Stimulated activated memory B cell treated with anti-CD40 and anti-IgM and Interleukin-4, amounts not matched to agents 10 μg/mL and 1 μg/mL and 100 μg/mL, for 72 hours (primary cell): ENCODE results near the gene APOL6.

ENCODE experiments used
- ATAC-seq: fragments of 150-1000 bp; cut with Tn5 transposase; 2 replicates; pipeline ENCODE4 v1.10.0; 2021
- H3K27ac Mint-ChIP-seq: one replicate; pipeline ENCODE4 v1.8.0; 2022; ENCODE audit warnings: mild to moderate bottlenecking, mixed read lengths
- H3K27me3 Mint-ChIP-seq: one replicate; pipeline ENCODE4 v1.8.0; 2022; ENCODE audit warnings: mixed read lengths
- H3K36me3 Mint-ChIP-seq: one replicate; pipeline ENCODE4 v1.8.0; 2022; ENCODE audit warnings: mixed read lengths
- H3K4me1 Mint-ChIP-seq: one replicate; pipeline ENCODE4 v1.8.0; 2022; ENCODE audit warnings: mixed read lengths
- H3K4me3 Mint-ChIP-seq: one replicate; pipeline ENCODE4 v1.8.0; 2022; ENCODE audit warnings: mild to moderate bottlenecking, moderate library complexity, mixed read lengths
- H3K9me3 Mint-ChIP-seq: one replicate; pipeline ENCODE4 v1.8.0; 2022; ENCODE audit warnings: mixed read lengths

APOL6 gene

GRCh38 chr22:35625763-35626432, 22.3 kb upstream of the APOL6 start:
- Mint-ChIP-seq H3K27ac (no peak overlapping the region), H3K9me3 (no peaks in the 10 kb centered on the region), H3K36me3 (no peaks in the 10 kb centered on the region), H3K4me3 (no peak overlapping the region), H3K4me1 (peaks cover 30% of the 10 kb centered on the region), H3K27me3 (peaks cover 74% of the 10 kb centered on the region)
- ATAC-seq = no peak

- H3K4me3 Mint-ChIP-seq = peak overlapping the region; percentile 45
- peaks cover 74% of the 10 kb centered on the region for H3K27me3 Mint-ChIP-seq
- H3K36me3 Mint-ChIP-seq = no peaks in the 10 kb centered on the region
- H3K27ac Mint-ChIP-seq = no peak overlapping the region
- peaks cover 30% of the 10 kb centered on the region for H3K4me1 Mint-ChIP-seq
- H3K9me3 Mint-ChIP-seq = no peaks in the 10 kb centered on the region
- ATAC-seq = no peak
Measured at GRCh38 chr22:35627267-35628041, 20.8 kb upstream of the APOL6 start.

- no peak overlapping the region for H3K27ac Mint-ChIP-seq
Measured at GRCh38 chr22:35628732-35629131, 19.5 kb upstream of the APOL6 start.

GRCh38 chr22:35629406-35630216, 18.6 kb upstream of the APOL6 start:
- peaks cover 55% of the 10 kb centered on the region for H3K27me3 Mint-ChIP-seq
- no peak overlapping the region for H3K4me3 Mint-ChIP-seq
- H3K36me3 Mint-ChIP-seq = no peaks in the 10 kb centered on the region
- ATAC-seq = peak; percentile 83
- H3K27ac Mint-ChIP-seq = peak overlapping the region; percentile 77
- peaks cover 22% of the 10 kb centered on the region for H3K4me1 Mint-ChIP-seq
- peaks cover 3% of the 10 kb centered on the region for H3K9me3 Mint-ChIP-seq

More at GRCh38 chr22:35628732-35629131, 19.5 kb upstream of the APOL6 start:
- H3K4me3 Mint-ChIP-seq = no peak overlapping the region
- no peak for ATAC-seq
- H3K36me3 Mint-ChIP-seq = no peaks in the 10 kb centered on the region
- peaks cover 3% of the 10 kb centered on the region for H3K9me3 Mint-ChIP-seq
- H3K4me1 Mint-ChIP-seq = peaks cover 22% of the 10 kb centered on the region
- peaks cover 62% of the 10 kb centered on the region for H3K27me3 Mint-ChIP-seq

GRCh38 chr22:35630387-35630793, 17.9 kb upstream of the APOL6 start:
- Mint-ChIP-seq H3K4me3 (no peak overlapping the region), H3K36me3 (no peaks in the 10 kb centered on the region)

GRCh38 chr22:35630891-35631290, 17.4 kb upstream of the APOL6 start:
- Mint-ChIP-seq H3K4me3 (no peak overlapping the region), H3K4me1 (peaks cover 22% of the 10 kb centered on the region), H3K9me3 (peaks cover 3% of the 10 kb centered on the region), H3K27me3 (peaks cover 42% of the 10 kb centered on the region), H3K36me3 (no peaks in the 10 kb centered on the region), H3K27ac (no peak overlapping the region)
- ATAC-seq = no peak

More at GRCh38 chr22:35630387-35630793, 17.9 kb upstream of the APOL6 start:
- ATAC-seq = no peak
- H3K9me3 Mint-ChIP-seq = peaks cover 3% of the 10 kb centered on the region
- H3K27ac Mint-ChIP-seq = peak overlapping the region; percentile 77
- peaks cover 47% of the 10 kb centered on the region for H3K27me3 Mint-ChIP-seq
- peaks cover 22% of the 10 kb centered on the region for H3K4me1 Mint-ChIP-seq

GRCh38 chr22:35631597-35631996, 16.6 kb upstream of the APOL6 start:
- Mint-ChIP-seq H3K9me3 (peaks cover 3% of the 10 kb centered on the region), H3K27me3 (peaks cover 35% of the 10 kb centered on the region), H3K4me1 (peaks cover 22% of the 10 kb centered on the region), H3K4me3 (no peak overlapping the region), H3K27ac (no peak overlapping the region), H3K36me3 (no peaks in the 10 kb centered on the region)
- ATAC-seq = peak; percentile 53

- Mint-ChIP-seq H3K4me1 (peaks cover 10% of the 10 kb centered on the region), H3K27ac (no peak overlapping the region), H3K9me3 (peaks cover 3% of the 10 kb centered on the region), H3K4me3 (no peak overlapping the region), H3K27me3 (peaks cover 30% of the 10 kb centered on the region), H3K36me3 (no peaks in the 10 kb centered on the region)
- ATAC-seq = no peak
Measured at GRCh38 chr22:35632935-35633334, 15.3 kb upstream of the APOL6 start.

- Mint-ChIP-seq H3K27me3 (peaks cover 30% of the 10 kb centered on the region), H3K36me3 (no peaks in the 10 kb centered on the region), H3K9me3 (peaks cover 3% of the 10 kb centered on the region), H3K27ac (no peak overlapping the region), H3K4me3 (no peak overlapping the region), H3K4me1 (peaks cover 10% of the 10 kb centered on the region)
- ATAC-seq = no peak
Measured at GRCh38 chr22:35633520-35633919, 14.7 kb upstream of the APOL6 start.

GRCh38 chr22:35634015-35634414, 14.2 kb upstream of the APOL6 start:
- Mint-ChIP-seq H3K9me3 (peaks cover 3% of the 10 kb centered on the region), H3K36me3 (no peaks in the 10 kb centered on the region)
- ATAC-seq = no peak

GRCh38 chr22:35634943-35635540, 13.2 kb upstream of the APOL6 start:
- Mint-ChIP-seq H3K4me1 (no peaks in the 10 kb centered on the region), H3K4me3 (no peak overlapping the region), H3K27me3 (peaks cover 19% of the 10 kb centered on the region), H3K9me3 (peaks cover 3% of the 10 kb centered on the region), H3K36me3 (no peaks in the 10 kb centered on the region), H3K27ac (no peak overlapping the region)
- no peak for ATAC-seq

More at GRCh38 chr22:35634015-35634414, 14.2 kb upstream of the APOL6 start:
- Mint-ChIP-seq H3K27me3 (peaks cover 29% of the 10 kb centered on the region), H3K4me1 (peaks cover 10% of the 10 kb centered on the region), H3K4me3 (no peak overlapping the region), H3K27ac (no peak overlapping the region)

GRCh38 chr22:35637254-35637653, 11.0 kb upstream of the APOL6 start:
- Mint-ChIP-seq H3K27me3 (peaks cover 18% of the 10 kb centered on the region), H3K4me1 (no peaks in the 10 kb centered on the region), H3K36me3 (no peaks in the 10 kb centered on the region), H3K4me3 (no peak overlapping the region), H3K9me3 (peaks cover 3% of the 10 kb centered on the region), H3K27ac (no peak overlapping the region)
- no peak for ATAC-seq

GRCh38 chr22:35638001-35638400, 10.2 kb upstream of the APOL6 start:
- no peak overlapping the region for H3K27ac Mint-ChIP-seq
- peaks cover 18% of the 10 kb centered on the region for H3K27me3 Mint-ChIP-seq
- peaks cover 3% of the 10 kb centered on the region for H3K9me3 Mint-ChIP-seq
- H3K36me3 Mint-ChIP-seq = no peaks in the 10 kb centered on the region
- no peak overlapping the region for H3K4me3 Mint-ChIP-seq
- no peaks in the 10 kb centered on the region for H3K4me1 Mint-ChIP-seq
- ATAC-seq = no peak

- no peak overlapping the region for H3K4me3 Mint-ChIP-seq
- H3K27ac Mint-ChIP-seq = no peak overlapping the region
- no peak for ATAC-seq
- peaks cover 2% of the 10 kb centered on the region for H3K9me3 Mint-ChIP-seq
- H3K36me3 Mint-ChIP-seq = no peaks in the 10 kb centered on the region
- H3K27me3 Mint-ChIP-seq = peaks cover 18% of the 10 kb centered on the region
- H3K4me1 Mint-ChIP-seq = no peaks in the 10 kb centered on the region
Measured at GRCh38 chr22:35638410-35638809, 9.8 kb upstream of the APOL6 start.
